GM12891 (cell line): ENCODE data around the gene LCAT.

Experiments
- PAX5 ChIP-seq: IDR thresholded peaks from 2 replicates; pipeline ENCODE4 v1.6.1; 2011; ENCODE audit warnings: low read length, moderate library complexity, mild to moderate bottlenecking; ENCODE audit not compliant: insufficient read depth, severe bottlenecking
- POLR2A ChIP-seq: IDR thresholded peaks from 2 replicates; pipeline ENCODE4 v1.6.1; 2011; ENCODE audit warnings: low read depth, low read length, control low read depth
- POLR2AphosphoS5 ChIP-seq: IDR thresholded peaks from 2 replicates; pipeline ENCODE4 v1.6.1; 2011; ENCODE audit warnings: low read depth, low read length, control low read depth
- POU2F2 ChIP-seq: IDR thresholded peaks from 2 replicates; pipeline ENCODE4 v1.6.1; 2011; ENCODE audit warnings: low read depth, mild to moderate bottlenecking, control low read depth, low read length, moderate library complexity
- TAF1 ChIP-seq: IDR thresholded peaks from 2 replicates; pipeline ENCODE4 v1.6.1; 2011; ENCODE audit warnings: low read depth, low read length, control low read depth

DNA sequence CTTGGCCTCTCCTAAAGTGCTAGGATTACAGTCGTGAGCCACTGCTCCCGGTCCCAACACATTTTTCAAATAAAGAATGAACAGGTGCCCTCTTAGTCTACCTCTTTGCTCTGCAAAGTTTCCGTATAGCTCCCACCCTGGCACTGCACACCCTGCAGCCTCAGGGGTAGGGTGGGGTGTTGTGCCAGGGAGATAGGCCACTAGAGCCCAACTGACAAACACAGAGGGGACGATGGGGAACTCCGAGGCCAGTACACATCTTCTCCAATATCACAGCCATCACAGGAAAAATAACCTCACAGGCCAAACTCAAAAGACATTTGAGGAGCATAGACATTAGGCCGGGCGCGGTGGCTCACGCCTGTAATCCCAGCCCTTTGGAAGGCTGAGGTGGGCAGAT is 27.2 kb upstream of the LCAT start:
- TF ChIP-seq POLR2AphosphoS5 (no peak), POLR2A (no peak), TAF1 (no peak), POU2F2 (no peak), PAX5 (no peak)
